NCI-H2171 (cell line): Measurements from ENCODE around the gene GALR2.

ENCODE experiments used
- DNase-seq: peaks from one replicate; lab custom pipeline; 2025; lab: John Stamatoyannopoulos, UW

The GALR2 gene

GRCh38 chr17:76125922-76126321, 51.3 kb downstream of the GALR2 start:
- DNase-seq, result no peak
